ENCODE measurements around the gene SAAL1. TPM values are rescaled to one million over a fixed set of nuclear protein-coding genes. Genes with fewer than 3 reads are reported as not detected.

The SAAL1 gene
- total and polyA plus RNA-seq, 11 donors = 4.9 to 10.9 (median 6.7) TPM

- no peaks in the 10 kb centered on the region for H3K36me3 ChIP-seq
- H3K27me3 ChIP-seq = peaks cover 0 to 19% (median 0%) of the 10 kb centered on the region in 9 donors
- H3K27ac ChIP-seq = no peak overlapping the region
- intact Hi-C loops (cut with DNase I) = no loop called here
- no peaks in the 10 kb centered on the region for H3K4me1 ChIP-seq
- no peak overlapping the region for H3K4me3 ChIP-seq
- 56 to 71% (median 63%) methylated on average over 2 of the region's 2 CpGs for WGBS, 4 donors
- DNase-seq (no peak), ATAC-seq (no peak)
- TF ChIP-seq POLR2A (IDR thresholded peaks at IDR 0.05) (no peak), CTCF (IDR thresholded peaks at IDR 0.05) (peak in 2 of 12 donors; percentile 14 to 17)
- no peaks in the 10 kb centered on the region for H3K9me3 ChIP-seq
These were observed 39.1 kb upstream of the SAAL1 start for GRCh38 chr11:18145025-18145424.

DNA sequence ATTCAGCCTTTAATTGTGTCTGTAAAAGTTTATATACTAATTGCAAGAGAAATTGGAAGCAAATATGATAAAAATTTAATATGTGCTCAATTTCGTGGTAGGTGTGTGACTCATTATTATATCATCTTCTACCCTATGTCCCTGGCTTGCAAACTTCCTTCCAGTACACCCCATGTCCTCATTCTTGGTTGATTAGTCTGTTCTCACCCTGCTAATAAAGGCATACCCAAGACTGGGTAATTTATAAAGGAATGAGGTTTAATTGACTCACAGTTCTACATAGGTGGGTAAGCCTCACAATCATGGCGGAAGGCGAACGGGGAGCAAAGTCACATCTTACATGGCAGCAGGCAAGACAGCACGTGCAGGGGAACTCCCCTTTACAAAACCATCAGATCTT is 38.4 kb upstream of the SAAL1 start:
- intact Hi-C loops (cut with DNase I) = no loop called here
- no peak overlapping the region for H3K4me3 ChIP-seq
- no peak for ATAC-seq
- no peak for TF ChIP-seq POLR2A (IDR thresholded peaks at IDR 0.05)
- no peak for TF ChIP-seq CTCF (IDR thresholded peaks at IDR 0.05)
- WGBS, 4 donors = 65 to 68% (median 67%) methylated on average over 5 of the region's 5 CpGs
- H3K9me3 ChIP-seq = no peaks in the 10 kb centered on the region
- no peaks in the 10 kb centered on the region for H3K4me1 ChIP-seq
- no peak overlapping the region for H3K27ac ChIP-seq
- peaks cover 0 to 19% (median 0%) of the 10 kb centered on the region in 9 donors for H3K27me3 ChIP-seq
- H3K36me3 ChIP-seq = no peaks in the 10 kb centered on the region
- DNase-seq = no peak

DNA sequence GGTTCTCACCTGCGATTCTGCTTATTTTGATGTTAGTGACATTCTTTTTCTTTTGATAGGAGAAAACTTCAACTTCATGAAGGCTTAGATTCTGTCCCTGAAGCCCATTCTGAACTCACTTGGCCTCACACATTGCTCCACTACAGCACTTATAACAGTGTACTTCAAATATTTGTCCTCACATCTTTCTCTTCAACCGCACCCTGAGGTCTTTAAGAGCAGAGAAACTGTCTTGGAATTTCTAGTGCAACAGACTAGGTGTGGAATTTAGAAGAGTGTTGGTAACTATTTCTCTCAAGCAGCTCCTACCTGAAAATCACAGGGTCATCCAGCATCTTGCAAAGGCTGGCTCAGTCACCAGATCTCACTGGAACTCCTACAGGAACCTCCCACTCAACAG is 34.3 kb upstream of the SAAL1 start:
- no peaks in the 10 kb centered on the region for H3K36me3 ChIP-seq
- H3K9me3 ChIP-seq = no peaks in the 10 kb centered on the region
- H3K4me3 ChIP-seq = no peak overlapping the region
- TF ChIP-seq POLR2A (IDR thresholded peaks at IDR 0.05) = no peak
- no peak for TF ChIP-seq CTCF (IDR thresholded peaks at IDR 0.05)
- intact Hi-C loops (cut with DNase I) = no loop called here
- no peak for DNase-seq
- no peak for ATAC-seq
- H3K27ac ChIP-seq = no peak overlapping the region
- peaks cover 0 to 8% (median 0%) of the 10 kb centered on the region in 9 donors for H3K27me3 ChIP-seq
- no peaks in the 10 kb centered on the region for H3K4me1 ChIP-seq
- 89 to 98% (median 95%) methylated on average over 2 of the region's 2 CpGs for WGBS, 4 donors

DNA sequence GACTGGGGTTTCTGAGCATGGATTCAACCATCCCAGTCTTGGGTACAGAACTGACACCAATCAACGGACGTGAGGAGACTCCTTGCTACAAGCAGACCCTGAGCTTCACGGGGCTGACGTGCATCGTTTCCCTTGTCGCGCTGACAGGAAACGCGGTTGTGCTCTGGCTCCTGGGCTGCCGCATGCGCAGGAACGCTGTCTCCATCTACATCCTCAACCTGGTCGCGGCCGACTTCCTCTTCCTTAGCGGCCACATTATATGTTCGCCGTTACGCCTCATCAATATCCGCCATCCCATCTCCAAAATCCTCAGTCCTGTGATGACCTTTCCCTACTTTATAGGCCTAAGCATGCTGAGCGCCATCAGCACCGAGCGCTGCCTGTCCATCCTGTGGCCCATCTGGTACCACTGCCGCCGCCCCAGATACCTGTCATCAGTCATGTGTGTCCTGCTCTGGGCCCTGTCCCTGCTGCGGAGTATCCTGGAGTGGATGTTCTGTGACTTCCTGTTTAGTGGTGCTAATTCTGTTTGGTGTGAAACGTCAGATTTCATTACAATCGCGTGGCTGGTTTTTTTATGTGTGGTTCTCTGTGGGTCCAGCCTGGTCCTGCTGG is 31.4 kb upstream of the SAAL1 start:
- Histone ChIP-seq H3K36me3 (no peaks in the 10 kb centered on the region), H3K4me3 (no peak overlapping the region), H3K4me1 (no peaks in the 10 kb centered on the region), H3K27ac (no peak overlapping the region), H3K9me3 (no peaks in the 10 kb centered on the region), H3K27me3 (peaks cover 0 to 9% (median 0%) of the 10 kb centered on the region in 9 donors)
- no peak for DNase-seq
- ATAC-seq = no peak
- 93 to 94% (median 93%) methylated on average over 29 of the region's 29 CpGs for WGBS, 4 donors
- TF ChIP-seq CTCF (IDR thresholded peaks at IDR 0.05) = no peak
- no peak for TF ChIP-seq POLR2A (IDR thresholded peaks at IDR 0.05)
- intact Hi-C loops (cut with DNase I) = no loop called here

Measured in heart left ventricle (tissue), 16 donors.